ENCODE measurements around the gene ELOVL6.

GRCh38 chr4:110156442-110156841 lies 42.0 kb downstream of the ELOVL6 start:
- TF ChIP-seq POLR2A (IDR thresholded peaks at IDR 0.05), result no peak
- no peak for TF ChIP-seq CTCF (IDR thresholded peaks at IDR 0.05)

All from prostate gland (tissue), 2 donors.